GM12892 (cell line): ENCODE data around the gene USHBP1.

ENCODE experiments used
- POLR2A ChIP-seq: IDR thresholded peaks from 2 replicates; pipeline ENCODE4 v1.6.1; 2011; ENCODE audit warnings: low read depth, low read length, control low read depth
- POLR2AphosphoS5 ChIP-seq: IDR thresholded peaks from 2 replicates; pipeline ENCODE4 v1.6.1; 2011; ENCODE audit warnings: low read depth, low read length, control low read depth

DNA sequence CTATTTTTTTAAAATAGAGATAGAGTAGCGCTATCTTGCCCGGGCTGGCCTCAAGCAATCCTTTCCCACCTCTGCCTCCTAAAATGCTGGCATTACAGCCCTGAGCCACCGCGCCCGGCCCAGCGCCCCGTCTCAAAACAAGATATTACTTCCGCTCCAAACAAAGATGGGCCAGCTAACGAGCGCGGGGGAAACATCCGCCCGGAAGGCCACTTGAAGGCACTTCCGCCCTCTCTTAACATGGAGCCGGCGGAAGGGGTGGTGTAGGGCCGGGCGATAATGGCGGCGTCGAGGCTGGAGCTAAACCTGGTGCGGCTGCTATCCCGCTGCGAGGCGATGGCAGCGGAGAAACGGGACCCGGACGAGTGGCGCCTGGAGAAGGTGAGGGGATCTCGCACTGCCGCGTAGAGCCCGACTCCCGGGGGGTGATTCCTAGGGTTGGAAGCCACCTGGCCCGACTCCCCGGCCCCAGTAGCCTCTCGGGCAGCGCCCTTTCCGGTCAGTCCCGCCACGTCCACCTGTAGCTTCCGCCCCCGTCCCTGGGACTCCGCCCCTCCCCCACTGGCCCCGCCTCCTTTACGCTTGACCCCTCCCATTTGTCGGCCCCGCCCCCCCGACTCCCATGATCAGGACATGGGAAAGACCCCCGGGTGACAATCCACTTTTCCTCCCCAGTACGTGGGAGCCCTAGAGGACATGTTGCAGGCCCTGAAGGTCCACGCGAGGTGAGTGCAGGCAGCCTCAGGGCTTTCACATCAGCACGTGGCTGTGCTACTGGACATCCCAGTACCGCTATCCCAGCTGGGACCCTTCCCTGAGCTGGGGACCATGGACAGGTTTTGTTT, 49.2 kb downstream of the USHBP1 start, which contains the start of gene USE1:
- TF ChIP-seq POLR2A (peak; percentile 94), POLR2AphosphoS5 (peak; percentile 92)
